ENCODE measurements around the gene ADARB2.
"Not testable (repeated sequence)": the region's sequence is repeated elsewhere in the genome, so short reads cannot be mapped to it uniquely, and the experiment has no call there.

The ADARB2 gene

GRCh38 chr10:1451362-1451888 is 285.9 kb downstream of the ADARB2 start:
- H3K9me3 ChIP-seq (ENCODE audit: control insufficient read depth, insufficient read depth, low read length) = no peaks in the 10 kb centered on the region
- no peaks in the 10 kb centered on the region for H3K4me1 ChIP-seq (ENCODE audit: control insufficient read depth, insufficient read depth, low read length)
- H3K36me3 ChIP-seq (ENCODE audit: control insufficient read depth, insufficient read depth, low read length) = no peaks in the 10 kb centered on the region
- no peak overlapping the region for H3K9ac ChIP-seq (ENCODE audit: low read depth, low read length)
- H3K4me3 ChIP-seq (ENCODE audit: low read depth, low read length) = no peak overlapping the region
- H3K27me3 ChIP-seq (ENCODE audit: control insufficient read depth, insufficient read depth, low read length) = no peaks in the 10 kb centered on the region

DNA sequence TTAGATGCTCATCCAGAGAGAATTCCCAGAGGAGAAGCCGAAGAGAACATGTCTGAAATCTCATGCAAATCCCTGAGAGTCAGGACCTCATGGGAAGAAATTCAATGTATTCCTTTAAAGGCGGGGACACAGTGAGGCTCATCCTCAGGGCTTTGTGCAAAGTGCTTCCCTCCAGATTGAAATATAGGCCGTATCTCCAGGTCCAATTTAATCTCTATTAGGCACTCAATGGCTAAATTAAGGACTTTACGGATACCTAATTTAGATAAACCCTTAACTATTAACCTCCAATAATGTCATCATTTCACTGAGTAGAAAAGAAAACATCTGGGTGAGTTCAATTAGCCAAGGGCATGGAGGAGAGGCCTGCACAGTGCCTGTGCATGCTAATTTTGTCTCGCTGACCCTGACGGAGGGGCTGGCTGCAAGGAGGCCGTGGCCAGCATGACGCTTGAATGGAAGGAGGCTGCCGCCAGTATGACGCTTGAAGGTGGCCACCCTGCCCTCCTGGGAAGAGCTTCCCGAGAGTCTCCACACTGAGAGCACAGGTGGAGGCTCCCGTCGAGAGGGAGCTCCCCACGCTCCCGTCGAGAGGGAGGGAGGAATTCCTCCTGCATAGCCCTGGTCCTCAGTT is 287.6 kb downstream of the ADARB2 start:
- Histone ChIP-seq H3K4me3 (ENCODE audit: low read depth, low read length) (no peak overlapping the region), H3K9me3 (ENCODE audit: control insufficient read depth, insufficient read depth, low read length) (no peaks in the 10 kb centered on the region), H3K9ac (ENCODE audit: low read depth, low read length) (no peak overlapping the region), H3K4me1 (ENCODE audit: control insufficient read depth, insufficient read depth, low read length) (no peaks in the 10 kb centered on the region), H3K36me3 (ENCODE audit: control insufficient read depth, insufficient read depth, low read length) (no peaks in the 10 kb centered on the region), H3K27me3 (ENCODE audit: control insufficient read depth, insufficient read depth, low read length) (no peaks in the 10 kb centered on the region)

DNA sequence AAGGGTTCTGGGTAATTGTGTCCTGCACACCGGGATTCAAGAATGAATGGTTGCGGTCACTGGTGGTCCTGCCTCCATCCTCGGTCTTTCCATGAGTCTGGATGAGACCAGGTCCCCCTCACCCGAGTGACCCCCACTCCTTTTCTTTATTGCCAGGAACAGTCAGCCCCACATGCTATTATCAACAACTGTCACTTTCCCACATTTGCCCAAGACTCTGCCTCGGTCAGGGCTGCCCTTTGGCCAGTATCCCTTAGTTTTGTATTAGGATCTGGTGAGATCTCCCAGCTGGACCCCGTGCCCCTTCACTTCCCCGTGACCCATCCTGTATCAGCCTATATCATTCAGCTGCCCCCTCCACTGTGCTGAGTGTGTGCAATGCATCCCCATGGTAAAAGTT is 288.3 kb downstream of the ADARB2 start:
- Histone ChIP-seq H3K4me1 (ENCODE audit: control insufficient read depth, insufficient read depth, low read length) (no peaks in the 10 kb centered on the region), H3K4me3 (ENCODE audit: low read depth, low read length) (no peak overlapping the region), H3K9ac (ENCODE audit: low read depth, low read length) (no peak overlapping the region), H3K9me3 (ENCODE audit: control insufficient read depth, insufficient read depth, low read length) (no peaks in the 10 kb centered on the region), H3K36me3 (ENCODE audit: control insufficient read depth, insufficient read depth, low read length) (no peaks in the 10 kb centered on the region), H3K27me3 (ENCODE audit: control insufficient read depth, insufficient read depth, low read length) (no peaks in the 10 kb centered on the region)

- Histone ChIP-seq H3K4me1 (ENCODE audit: control insufficient read depth, insufficient read depth, low read length) (no peaks in the 10 kb centered on the region), H3K36me3 (ENCODE audit: control insufficient read depth, insufficient read depth, low read length) (no peaks in the 10 kb centered on the region), H3K27me3 (ENCODE audit: control insufficient read depth, insufficient read depth, low read length) (no peaks in the 10 kb centered on the region), H3K4me3 (ENCODE audit: low read depth, low read length) (no peak overlapping the region), H3K9me3 (ENCODE audit: control insufficient read depth, insufficient read depth, low read length) (no peaks in the 10 kb centered on the region), H3K9ac (ENCODE audit: low read depth, low read length) (no peak overlapping the region)
Measured at GRCh38 chr10:1448252-1448930, 288.9 kb downstream of the ADARB2 start.

DNA sequence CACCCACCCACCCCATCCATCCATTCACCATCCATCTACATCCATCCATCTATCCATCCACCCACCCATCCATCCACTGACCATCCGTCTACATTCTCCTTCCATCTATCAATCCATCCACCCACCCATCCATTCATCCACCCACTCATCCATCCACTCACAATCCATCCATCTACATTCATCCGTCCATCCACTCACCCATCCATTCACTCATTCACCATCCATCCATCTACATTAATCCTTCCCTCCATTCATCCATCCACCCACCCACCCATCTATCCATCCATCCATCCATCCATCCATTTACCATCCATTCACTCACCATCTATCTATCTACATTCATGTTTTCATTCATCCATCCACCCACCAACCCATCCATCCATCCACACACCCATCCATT is 292.5 kb downstream of the ADARB2 start:
- H3K36me3 ChIP-seq (ENCODE audit: control insufficient read depth, insufficient read depth, low read length) = no peaks in the 10 kb centered on the region
- H3K4me3 ChIP-seq (ENCODE audit: low read depth, low read length) = no peak overlapping the region
- no peak overlapping the region for H3K9ac ChIP-seq (ENCODE audit: low read depth, low read length)
- no peaks in the 10 kb centered on the region for H3K4me1 ChIP-seq (ENCODE audit: control insufficient read depth, insufficient read depth, low read length)
- no peaks in the 10 kb centered on the region for H3K27me3 ChIP-seq (ENCODE audit: control insufficient read depth, insufficient read depth, low read length)
- H3K9me3 ChIP-seq (ENCODE audit: control insufficient read depth, insufficient read depth, low read length) = no peaks in the 10 kb centered on the region

- no peaks in the 10 kb centered on the region for H3K27me3 ChIP-seq (ENCODE audit: control insufficient read depth, insufficient read depth, low read length)
- H3K4me1 ChIP-seq (ENCODE audit: control insufficient read depth, insufficient read depth, low read length) = no peaks in the 10 kb centered on the region
- no peaks in the 10 kb centered on the region for H3K9me3 ChIP-seq (ENCODE audit: control insufficient read depth, insufficient read depth, low read length)
- H3K4me3 ChIP-seq (ENCODE audit: low read depth, low read length) = no peak overlapping the region
- H3K9ac ChIP-seq (ENCODE audit: low read depth, low read length) = no peak overlapping the region
- no peaks in the 10 kb centered on the region for H3K36me3 ChIP-seq (ENCODE audit: control insufficient read depth, insufficient read depth, low read length)
Measured at GRCh38 chr10:1440897-1441296, 296.4 kb downstream of the ADARB2 start.

GRCh38 chr10:1434912-1435692 is 302.2 kb downstream of the ADARB2 start:
- Histone ChIP-seq H3K9me3 (ENCODE audit: control insufficient read depth, insufficient read depth, low read length) (no peaks in the 10 kb centered on the region), H3K9ac (ENCODE audit: low read depth, low read length) (no peak overlapping the region), H3K4me3 (ENCODE audit: low read depth, low read length) (no peak overlapping the region), H3K4me1 (ENCODE audit: control insufficient read depth, insufficient read depth, low read length) (no peaks in the 10 kb centered on the region), H3K27me3 (ENCODE audit: control insufficient read depth, insufficient read depth, low read length) (no peaks in the 10 kb centered on the region), H3K36me3 (ENCODE audit: control insufficient read depth, insufficient read depth, low read length) (no peaks in the 10 kb centered on the region)

DNA sequence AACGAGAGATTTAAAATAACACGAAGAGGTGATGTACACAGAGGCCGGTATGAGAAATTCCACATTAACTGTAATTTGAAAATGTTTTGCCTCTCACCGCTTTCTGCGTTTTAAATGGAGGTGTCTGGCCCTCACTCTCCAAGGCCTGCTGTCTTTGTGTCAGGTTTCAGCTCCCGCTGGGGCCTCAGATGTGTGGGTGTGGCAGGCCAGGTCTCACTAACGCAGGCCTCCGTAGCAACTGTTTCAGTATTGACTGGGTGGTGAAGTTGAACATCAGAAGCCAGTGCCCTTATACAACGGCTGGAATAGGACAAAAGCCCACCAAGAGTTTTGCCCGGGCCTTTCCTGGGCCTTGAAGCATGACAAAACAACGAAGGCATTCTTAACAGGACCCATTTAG is 303.1 kb downstream of the ADARB2 start:
- no peaks in the 10 kb centered on the region for H3K9me3 ChIP-seq (ENCODE audit: control insufficient read depth, insufficient read depth, low read length)
- no peak overlapping the region for H3K9ac ChIP-seq (ENCODE audit: low read depth, low read length)
- H3K4me1 ChIP-seq (ENCODE audit: control insufficient read depth, insufficient read depth, low read length) = no peaks in the 10 kb centered on the region
- H3K27me3 ChIP-seq (ENCODE audit: control insufficient read depth, insufficient read depth, low read length) = no peaks in the 10 kb centered on the region
- H3K4me3 ChIP-seq (ENCODE audit: low read depth, low read length) = no peak overlapping the region
- no peaks in the 10 kb centered on the region for H3K36me3 ChIP-seq (ENCODE audit: control insufficient read depth, insufficient read depth, low read length)

GRCh38 chr10:1432161-1432560 is 305.2 kb downstream of the ADARB2 start:
- H3K4me3 ChIP-seq (ENCODE audit: low read depth, low read length) = no peak overlapping the region
- H3K36me3 ChIP-seq (ENCODE audit: control insufficient read depth, insufficient read depth, low read length) = no peaks in the 10 kb centered on the region
- H3K4me1 ChIP-seq (ENCODE audit: control insufficient read depth, insufficient read depth, low read length) = no peaks in the 10 kb centered on the region
- H3K9ac ChIP-seq (ENCODE audit: low read depth, low read length) = no peak overlapping the region
- no peaks in the 10 kb centered on the region for H3K27me3 ChIP-seq (ENCODE audit: control insufficient read depth, insufficient read depth, low read length)
- H3K9me3 ChIP-seq (ENCODE audit: control insufficient read depth, insufficient read depth, low read length) = no peaks in the 10 kb centered on the region

DNA sequence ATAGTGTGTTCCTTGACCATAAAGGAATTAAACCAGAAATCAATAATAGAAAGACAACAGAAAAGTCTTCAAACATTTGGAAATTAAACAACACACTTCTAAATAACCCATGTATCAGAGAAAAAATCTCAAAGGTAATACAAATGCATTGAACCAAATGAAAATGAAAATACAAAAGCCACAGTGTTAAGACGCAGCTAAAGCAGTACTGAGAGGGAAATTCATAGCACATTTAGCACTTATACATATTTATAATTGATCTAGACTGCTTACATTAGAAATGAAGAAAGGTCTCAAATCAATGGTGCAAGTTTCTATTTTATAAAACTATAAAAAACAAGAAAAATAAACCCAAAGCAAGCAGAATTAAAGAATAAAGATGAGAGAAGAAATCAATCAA is 306.1 kb downstream of the ADARB2 start:
- Histone ChIP-seq H3K36me3 (ENCODE audit: control insufficient read depth, insufficient read depth, low read length) (no peaks in the 10 kb centered on the region), H3K9ac (ENCODE audit: low read depth, low read length) (no peak overlapping the region), H3K4me3 (ENCODE audit: low read depth, low read length) (no peak overlapping the region), H3K9me3 (ENCODE audit: control insufficient read depth, insufficient read depth, low read length) (no peaks in the 10 kb centered on the region), H3K4me1 (ENCODE audit: control insufficient read depth, insufficient read depth, low read length) (no peaks in the 10 kb centered on the region), H3K27me3 (ENCODE audit: control insufficient read depth, insufficient read depth, low read length) (peaks cover 4% of the 10 kb centered on the region)

DNA sequence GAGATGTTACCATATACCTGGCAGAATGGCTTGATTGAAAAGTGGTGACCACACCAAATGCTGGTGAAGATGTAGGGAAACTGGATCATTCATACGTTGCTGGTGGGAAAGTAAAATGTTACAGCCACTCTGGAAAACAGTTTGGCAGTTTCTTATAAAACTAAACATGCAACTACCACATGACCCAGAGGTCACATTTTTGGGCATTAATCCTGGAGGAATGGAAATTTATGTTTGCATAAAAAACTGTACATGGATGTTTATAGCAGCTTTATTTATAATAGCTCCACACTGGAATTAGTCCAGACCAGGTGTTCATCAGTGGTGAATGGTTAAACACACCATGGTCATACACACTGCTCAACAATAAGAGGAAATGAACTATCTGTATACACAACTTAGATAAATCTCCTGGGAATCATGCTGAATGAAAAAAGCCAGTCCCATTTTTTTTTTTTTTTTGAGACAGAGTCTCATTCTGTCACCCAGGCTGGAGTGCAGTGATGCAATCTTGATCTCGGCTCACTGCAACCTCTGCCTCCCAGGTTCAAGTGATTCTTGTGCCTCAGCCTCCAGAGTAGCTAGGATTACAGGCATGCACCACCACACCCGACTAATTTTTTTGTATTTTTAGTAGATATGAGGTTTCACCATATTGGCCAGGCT is 309.7 kb downstream of the ADARB2 start:
- not testable (repeated sequence) for H3K36me3 ChIP-seq (ENCODE audit: control insufficient read depth, insufficient read depth, low read length); H3K9me3 ChIP-seq (ENCODE audit: control insufficient read depth, insufficient read depth, low read length); H3K27me3 ChIP-seq (ENCODE audit: control insufficient read depth, insufficient read depth, low read length); H3K9ac ChIP-seq (ENCODE audit: low read depth, low read length); H3K4me3 ChIP-seq (ENCODE audit: low read depth, low read length); H3K4me1 ChIP-seq (ENCODE audit: control insufficient read depth, insufficient read depth, low read length)
